Stimulated activated CD8-positive, alpha-beta memory T cell treated with anti-CD3 and anti-CD28 coated beads, Interleukin-4, amount 100 ng/mL, for 1 hour (primary cell): ENCODE data around the gene PLA2G4D.

Source experiments
- DNase-seq, 2 donors: peaks; one replicate each; pipeline ENCODE4 v3.0.0-alpha.2; 2020; ENCODE audit warnings: low read depth in 2 of 2, low spot score in 1 of 2

PLA2G4D gene

DNA sequence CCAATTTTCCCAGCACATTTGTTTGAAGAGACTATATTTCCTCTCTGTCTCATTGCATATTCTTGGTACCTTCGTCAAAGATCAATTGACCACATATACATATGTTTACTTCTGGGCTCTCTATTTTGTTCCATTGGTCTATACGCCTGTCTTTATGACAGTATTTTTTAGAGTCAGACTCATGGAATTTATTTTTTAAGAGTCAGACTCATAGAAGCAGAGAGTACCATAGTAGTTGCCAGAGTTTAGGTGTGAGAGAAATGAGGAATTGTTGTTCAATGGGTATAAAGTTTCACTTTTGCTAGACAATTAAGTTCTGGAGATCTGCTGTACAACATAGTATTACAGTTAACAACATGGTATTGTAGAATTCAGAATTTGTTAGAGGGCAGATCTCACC, 35.0 kb upstream of the PLA2G4D start:
- no peak for DNase-seq

DNA sequence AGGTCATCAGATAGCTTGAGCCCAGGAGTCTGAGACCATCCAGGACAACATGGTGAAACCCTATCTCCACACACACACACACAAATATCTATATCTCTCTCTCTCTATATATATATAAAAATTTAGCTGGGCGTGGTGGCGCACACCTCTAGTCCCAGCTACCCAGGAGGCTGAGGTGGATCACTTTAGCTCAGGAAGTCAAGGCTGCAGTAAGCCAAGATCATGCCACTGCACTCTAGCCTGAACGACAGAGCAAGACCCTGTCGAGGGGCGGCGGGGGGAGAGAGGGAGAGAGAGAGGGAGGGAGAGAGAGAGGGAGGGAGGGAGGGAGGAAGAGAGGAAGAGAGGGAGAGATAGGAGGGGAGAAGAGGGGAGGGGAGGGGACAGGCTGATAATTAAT, 34.1 kb upstream of the PLA2G4D start:
- DNase-seq = no peak

DNA sequence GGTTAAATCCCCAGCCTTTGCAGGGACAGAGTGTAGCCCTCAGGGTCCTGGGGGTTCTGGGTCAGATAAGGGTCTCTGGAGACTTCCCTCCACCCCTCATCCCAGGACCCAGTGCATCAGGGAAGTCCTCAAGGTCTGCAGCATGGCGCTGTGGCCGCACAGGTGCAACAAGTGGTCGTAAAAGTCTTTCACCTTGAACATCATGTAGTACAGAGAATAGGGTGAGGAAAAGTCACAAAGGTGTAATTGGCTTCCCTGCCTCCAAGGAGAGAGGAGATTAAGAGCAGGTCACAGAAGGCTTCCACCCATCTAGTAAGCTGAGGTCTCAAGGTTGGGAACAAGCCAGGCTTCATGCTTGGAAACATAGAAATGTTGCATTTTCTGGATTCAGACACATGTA, 29.2 kb upstream of the PLA2G4D start:
- no peak for DNase-seq

DNA sequence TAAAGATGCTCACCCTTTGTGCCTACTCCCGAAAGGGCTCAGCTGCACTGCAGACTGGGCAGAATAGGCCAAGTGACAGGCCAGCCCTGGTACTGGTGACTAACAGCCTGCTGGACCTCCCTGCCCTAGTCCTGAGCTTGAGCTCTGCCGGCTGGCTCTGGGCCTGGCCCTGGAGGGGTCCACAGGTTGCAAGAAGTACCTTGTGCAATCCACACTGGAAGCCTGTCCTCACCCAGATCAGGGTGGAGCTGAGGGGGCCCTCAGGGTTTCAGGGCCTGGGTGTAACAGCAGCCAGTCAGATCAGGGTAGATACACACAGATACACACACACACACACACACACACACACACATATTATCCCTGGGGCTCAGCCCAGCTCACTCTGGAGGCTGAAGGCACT, 27.3 kb upstream of the PLA2G4D start:
- no peak for DNase-seq

DNA sequence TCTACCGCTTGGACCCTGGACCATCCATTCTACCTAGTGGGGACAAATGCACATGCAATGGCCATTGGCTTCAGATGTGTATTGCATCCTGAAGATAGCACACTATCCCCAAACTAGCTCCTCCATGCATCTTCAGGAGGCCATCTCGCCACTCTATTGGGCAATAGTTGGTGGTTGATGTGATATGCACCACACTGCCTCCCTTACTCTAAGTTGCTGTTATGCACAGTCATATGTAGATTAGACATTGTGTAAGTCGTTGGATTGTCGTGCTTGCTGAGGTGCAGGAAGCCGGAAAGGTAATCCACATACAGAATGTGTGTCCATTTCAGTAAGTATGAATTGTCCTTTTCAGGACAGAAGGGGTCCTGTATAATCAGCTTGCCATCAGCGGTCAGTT, 26.7 kb upstream of the PLA2G4D start:
- DNase-seq = no peak

DNA sequence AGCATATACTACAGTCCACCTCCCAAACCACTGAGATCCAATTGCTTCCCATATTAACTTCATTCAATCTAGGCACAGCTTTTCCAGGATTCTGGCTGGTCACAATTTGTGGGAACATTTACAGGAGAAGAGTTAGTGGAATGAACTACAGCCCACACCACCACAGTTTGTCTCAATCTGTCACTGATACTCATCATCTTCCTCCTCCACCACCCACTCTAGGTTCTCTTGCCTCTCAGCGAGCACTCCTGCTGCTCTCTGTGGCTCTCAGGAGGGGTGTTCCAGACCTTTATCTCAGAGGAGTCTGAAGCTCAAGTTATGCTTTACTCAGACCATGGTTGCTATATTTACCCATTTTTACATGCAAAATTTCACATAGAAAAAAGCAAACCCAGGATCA, 25.9 kb upstream of the PLA2G4D start:
- no peak for DNase-seq

DNA sequence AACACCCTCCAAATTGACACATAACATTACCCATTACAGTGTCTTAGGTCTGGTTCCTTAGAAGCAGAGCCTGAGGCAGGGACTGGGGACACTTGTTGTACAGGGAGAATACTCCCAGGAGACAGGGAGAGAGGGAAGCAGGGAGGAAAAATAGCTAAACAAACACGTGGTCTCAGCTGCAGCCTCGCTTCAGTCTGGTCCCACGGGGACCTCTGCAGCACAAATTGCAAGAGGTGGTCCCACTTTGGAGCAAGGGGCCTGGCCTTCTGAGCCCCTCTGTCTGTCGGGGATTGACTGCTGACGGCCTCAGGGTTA, 25.0 kb upstream of the PLA2G4D start:
- no peak for DNase-seq

DNA sequence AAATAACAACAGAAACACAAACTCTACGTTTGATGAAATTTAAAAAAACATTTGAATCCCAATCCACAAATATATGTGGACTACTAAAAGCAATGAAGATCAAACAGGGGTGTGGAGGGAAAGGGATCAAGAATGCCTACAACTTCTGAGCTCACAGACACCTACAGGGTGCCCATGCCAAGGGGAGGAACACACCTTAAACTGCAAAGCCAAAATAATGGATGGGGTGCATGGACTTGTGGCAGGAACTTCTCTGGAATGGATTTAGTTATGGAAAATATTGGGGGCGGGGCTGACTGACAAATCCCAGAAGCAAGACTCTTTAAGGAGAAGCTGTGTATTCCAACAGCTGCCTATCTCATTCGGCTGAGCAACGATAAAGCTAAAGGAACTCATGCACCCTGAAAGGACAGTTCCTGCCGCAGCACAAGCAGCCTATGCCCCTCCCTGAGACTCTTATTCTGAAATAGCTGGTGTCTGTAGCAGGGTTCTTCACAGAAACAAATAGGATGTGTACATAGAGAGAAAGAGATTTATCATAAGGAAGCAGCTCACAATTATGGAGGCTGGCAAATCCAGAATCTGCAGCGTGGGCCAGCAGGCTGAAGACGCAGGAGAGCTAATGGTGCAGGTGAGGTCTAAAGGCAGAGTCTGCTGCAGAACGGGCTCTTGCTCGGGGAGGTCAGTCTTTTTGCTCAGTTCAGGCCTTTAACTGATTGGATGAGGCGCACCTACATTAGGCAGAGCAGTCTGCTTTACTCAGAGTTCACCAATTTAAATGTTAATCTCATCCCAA, 24.5 kb upstream of the PLA2G4D start:
- no peak for DNase-seq

DNA sequence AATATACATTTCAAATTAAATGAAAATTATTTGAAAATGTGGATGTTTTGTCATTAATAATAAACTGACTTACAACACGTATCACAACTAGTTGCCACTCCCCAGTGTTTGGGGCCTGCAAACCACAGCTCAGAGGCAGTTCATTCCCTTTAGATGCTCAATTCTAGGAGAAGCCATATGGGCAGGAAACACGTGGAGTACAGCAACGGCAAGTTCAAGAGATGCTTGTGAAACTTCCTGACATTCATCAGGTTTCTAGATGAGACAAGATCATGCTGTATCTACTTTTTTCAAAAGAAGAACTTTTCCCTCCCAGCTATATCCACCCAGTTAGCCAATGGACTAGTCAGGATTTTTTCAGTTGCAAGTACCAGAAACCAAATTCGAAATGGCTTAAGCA, 17.6 kb upstream of the PLA2G4D start:
- DNase-seq = no peak

DNA sequence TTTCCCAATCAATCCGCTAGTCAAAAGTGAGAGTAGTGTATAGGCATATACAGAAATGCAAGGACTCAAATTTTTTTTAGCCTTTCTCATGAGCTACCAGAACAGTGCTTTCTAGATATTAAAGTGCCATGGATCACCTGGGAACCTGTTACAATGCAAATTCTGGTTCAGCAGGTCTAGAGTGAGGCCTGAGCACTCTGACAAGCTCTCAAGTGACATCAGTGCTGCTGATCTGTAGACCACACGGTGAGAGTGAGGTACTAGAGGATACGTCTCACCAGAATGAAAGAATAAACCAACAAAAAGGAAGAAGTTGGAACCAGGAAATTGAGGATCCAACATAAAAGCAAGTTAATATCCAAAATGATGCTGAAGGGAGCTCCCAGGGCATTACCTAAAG, 16.0 kb upstream of the PLA2G4D start:
- no peak for DNase-seq

DNA sequence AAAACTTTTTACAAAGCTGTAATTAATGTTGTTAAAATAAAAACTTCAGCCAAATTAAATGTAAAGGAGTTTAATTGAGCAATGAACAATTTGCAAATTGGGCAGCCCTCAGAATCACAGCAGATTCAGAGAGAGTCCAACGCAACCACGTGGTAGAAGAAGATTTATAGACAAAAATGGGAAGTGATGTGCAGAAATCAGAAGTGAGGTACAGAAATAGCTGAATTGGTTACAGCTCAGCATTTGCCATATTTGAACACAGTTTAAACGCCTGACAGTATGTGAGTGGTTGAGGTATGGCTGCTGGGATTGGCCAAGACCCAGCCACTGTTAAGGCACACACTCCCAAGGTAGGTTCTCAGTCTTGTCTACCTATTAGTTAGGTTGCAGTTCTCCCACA, 14.4 kb upstream of the PLA2G4D start:
- DNase-seq = no peak

DNA sequence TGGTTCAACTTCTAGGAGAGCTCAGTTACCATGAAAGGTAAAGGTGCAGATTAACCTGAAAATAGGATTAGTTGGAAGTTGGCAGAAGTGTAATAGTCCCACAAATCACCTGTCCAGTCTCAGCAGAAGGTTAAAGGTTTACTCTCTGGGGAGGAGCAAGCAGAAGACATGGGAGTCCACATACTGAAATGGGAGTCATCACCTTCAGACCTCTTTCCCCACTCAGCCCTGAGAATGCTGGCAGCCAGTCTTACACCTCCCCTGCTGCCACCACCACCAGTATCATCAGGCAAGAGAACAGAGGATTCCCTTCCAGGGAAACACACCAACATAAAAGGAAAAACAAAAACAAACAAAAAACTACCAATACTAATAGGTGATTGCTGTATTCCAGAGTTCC, 13.8 kb upstream of the PLA2G4D start:
- DNase-seq = no peak

DNA sequence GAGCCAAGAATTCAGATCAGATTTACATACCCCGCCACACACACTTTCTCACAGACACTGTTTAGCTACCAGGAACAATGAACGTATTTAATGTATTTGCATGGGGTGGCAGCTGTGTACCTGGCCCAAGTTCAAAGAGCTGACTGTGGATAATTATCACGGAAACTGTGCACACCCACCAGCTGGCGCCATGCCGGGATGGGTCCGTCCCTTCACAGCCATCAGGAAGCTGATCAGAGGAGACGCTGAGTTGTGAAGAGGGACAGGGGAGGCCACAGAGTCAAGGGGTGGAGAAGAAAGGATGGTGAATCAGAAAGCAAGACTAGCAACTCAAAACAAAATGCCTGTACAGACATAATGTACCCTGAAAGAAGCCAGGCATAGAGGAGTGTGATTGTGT, 13.1 kb upstream of the PLA2G4D start:
- DNase-seq = no peak

DNA sequence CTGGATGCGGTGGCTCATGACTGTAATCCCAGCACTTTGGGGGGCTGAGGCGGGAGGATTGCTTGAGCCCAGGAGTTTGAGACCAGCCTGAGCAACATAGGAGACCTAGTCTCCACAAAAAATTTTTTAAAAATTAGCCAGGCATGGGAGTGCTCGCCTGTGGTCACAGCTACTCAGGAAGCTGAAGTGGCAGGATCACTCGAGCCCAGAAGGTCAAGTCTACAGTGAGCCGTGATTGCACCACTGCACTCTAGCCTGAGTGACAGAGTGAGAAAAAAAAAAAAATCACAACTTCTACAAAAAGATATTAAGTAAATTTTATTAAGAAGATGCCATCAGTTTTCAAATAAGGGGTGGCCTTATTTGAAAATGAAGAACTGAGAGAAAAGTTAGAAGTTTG, 11.9 kb upstream of the PLA2G4D start:
- DNase-seq = no peak

DNA sequence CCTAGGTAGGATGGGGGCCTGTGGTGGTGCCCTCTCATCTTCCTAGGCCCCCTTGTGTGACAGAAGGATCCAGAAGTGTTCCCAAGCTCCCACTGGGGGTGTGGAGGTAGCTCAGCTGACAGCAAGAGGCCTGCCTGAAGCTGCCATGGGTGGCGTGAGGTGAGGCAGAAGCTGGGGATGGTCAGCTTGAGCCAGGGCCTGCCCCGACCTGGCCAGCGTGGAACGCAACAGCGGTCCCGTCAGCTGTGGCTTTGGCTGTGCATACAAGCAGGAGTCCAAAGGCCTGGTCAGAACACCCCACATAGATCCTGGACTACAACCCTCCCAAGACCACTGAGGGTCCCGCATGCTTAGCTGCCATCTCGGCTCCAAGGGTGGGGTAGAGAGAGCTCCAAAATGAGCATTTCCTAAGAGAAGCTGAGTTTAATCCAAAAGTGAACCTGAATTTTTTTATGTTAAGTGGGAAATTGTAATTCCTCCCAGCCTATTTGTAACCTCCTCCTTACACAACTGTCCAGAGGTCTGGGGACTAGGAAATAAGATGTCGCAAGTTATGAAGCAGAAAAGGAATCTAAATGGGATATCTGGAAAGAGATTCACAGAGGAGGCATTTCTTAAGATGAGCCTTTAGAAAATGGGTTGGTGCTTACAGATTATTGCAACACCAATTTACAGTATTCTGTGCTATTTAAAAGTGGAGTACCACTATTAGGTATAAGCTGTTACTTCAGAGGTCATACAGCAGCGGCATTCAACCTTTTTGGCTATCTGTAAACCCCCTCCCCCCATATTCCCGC, 9.9 kb upstream of the PLA2G4D start:
- no peak for DNase-seq

DNA sequence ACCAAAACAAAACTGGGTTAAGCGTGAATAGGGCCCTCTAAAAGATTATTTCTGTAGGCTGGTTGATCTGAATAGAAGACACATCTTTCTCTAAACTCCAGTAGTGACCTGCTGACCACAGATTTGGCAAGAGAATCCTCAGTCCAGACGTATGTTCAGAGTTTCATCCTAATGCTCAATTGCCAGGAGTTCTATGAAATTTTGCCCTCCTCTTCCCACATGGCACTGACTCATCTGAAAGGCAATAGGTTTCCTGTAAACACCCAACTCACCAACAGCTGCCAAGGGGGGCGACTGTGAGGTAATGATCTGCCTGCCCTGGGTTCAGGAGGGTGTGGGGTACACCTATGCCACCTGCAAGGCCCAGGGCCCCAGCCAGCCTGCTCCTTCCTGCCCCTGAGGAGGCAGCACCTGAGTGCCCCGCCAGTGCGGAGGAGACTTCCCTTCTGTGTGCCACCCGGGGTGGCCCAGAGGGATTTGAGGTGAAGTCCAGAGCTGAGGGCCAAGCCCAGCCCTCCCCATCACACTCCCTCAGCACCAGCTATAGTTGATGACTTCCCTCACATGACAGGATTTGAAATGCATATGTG, 8.4 kb upstream of the PLA2G4D start:
- DNase-seq = no peak

DNA sequence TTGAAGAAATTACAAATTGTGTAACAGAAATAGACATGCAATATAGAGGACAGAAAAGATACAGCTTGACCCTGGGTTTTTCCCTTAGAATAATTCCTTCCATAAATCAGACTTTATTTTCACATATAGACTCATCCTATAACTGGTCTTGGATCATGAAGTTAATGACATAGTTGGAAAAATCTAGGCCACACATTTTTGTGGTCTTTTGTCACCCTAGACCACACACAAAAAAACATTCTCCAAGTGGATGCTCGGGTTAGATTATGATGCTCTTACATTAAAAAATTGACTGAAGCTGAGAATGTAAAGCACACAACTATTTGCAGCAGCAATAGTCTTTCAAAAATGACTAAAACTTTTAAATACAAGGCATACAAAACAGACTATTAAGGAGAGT, 7.5 kb upstream of the PLA2G4D start:
- DNase-seq = no peak

DNA sequence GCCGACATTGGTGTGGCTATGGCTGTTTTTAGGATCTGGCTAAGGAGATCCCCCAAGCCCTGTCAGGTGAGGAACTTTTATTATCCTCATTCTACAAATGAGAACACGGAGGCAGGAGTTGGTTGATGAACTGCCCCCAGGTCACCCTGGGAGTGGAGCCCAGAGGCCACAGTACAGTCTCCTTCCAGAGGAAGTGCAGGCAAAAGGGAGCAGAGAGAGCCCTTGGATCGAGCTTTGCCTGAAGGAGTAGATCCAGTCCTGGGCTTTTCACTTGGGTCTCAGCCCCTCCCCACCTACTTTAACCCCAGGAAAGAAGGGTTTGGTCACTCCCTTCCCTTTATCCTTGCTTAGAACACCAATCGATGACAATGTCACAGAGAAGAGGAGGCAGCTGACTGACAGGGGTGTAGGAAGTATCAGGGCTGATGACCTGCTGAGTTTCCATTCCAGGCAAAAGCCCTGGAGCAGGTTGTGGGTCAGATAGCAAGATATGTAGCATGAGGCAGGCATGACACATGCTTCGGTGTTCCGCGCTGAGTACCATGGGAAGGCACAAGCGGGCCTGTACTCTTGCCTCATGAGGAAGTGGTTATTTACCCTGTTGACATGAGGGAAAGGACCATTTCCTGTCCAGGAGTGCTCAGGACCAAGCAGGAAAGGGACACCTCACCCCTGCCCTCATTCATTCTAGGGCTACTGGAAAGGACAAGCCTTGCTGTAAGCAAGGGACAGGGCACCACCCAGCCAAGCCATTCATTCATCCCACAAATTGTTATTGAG, 5.8 kb upstream of the PLA2G4D start:
- DNase-seq = no peak

DNA sequence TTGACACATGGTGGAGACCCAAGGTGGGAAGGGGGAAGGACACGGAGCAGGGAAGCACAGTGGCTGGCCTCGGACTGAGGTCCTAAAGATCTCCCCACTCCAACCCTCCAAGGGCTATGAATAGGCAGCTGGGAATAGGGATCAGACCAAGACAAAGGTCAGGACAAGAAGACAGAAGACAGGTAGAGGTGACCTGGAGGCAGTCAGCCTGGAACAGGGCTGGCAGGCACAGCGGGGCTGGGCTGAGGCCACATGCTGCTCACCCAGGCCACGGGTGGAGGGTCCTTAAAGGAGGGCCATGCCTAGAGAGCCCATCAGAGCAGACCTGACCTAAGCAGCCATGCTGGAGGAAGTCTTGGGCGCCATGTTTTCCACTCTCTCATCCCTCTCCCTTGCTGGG, 2.7 kb upstream of the PLA2G4D start:
- DNase-seq = no peak

DNA sequence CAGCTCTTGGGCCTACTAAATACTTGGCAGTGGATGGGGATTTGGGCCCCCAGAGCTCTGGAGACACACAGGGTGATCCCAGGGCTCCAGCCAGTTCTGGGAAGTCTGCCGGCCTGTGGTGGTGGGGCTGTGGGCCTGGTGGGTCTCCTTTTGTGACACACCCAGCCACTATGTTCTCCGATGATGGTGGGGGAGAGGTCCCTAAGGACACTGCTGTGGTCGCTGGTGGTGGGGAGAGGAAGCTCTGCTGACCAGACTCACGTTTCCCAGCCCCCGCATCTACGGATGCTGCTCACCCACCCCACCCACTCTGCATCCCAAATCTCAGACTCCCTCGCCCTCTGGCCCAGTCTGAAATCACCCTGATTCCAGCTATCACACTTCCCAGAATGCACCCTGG, 396 bp downstream of the PLA2G4D start:
- DNase-seq = no peak

DNA sequence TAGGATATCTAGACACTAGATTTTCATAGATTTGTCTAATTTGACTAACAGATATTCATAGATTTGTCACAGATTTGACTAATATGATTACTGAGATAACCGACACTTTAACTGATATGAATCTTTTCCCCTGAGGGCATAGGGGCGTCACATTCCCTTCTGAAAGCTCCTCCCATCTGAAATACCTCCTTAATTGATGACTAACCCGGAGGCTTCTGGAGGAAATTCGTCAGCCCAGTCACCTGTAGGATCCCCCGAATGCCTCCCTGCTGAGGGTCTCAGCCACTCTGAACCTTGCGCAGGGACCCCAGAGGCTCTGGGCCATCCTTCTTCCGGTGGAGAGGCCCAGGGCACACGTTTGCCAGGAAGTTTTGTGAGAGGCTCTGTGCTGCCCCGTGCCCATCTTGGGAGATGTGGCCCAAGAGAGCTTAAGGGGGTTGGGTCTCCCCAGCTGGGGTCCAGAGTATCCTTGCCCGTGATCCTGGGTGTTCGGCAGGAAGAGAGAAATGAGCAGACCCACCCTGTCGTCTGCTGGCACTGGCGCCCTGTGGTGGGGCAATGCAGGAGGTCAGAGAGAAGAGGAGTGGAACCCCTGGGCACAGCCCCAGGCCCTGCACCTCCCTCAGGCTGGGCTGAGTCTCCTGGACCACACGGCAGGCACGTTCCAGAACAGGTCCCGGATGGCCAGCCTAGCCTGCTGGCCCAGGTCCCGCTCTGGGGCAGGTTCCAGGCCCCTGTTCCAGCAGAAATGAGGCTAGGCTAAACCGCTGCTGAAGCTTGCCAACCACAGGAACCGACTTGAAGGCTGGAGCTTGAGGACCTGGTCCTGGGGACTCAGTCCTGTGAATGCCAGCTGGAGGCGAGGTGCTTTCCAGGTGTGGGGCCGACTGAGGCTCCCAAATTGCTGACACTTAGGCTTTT, 1.7 kb downstream of the PLA2G4D start:
- no peak for DNase-seq
